HG03575 (cell line): ENCODE measurements around the gene RALB.

Source experiments
- ATAC-seq: cut with Tn5 transposase; IDR thresholded peaks from one replicate; pipeline ENCODE4 v1.9.1; 2021; ENCODE audit not compliant: unreplicated experiment, insufficient number of reproducible peaks, low FRiP score; ENCODE audit errors: extremely low read depth

The RALB gene

DNA sequence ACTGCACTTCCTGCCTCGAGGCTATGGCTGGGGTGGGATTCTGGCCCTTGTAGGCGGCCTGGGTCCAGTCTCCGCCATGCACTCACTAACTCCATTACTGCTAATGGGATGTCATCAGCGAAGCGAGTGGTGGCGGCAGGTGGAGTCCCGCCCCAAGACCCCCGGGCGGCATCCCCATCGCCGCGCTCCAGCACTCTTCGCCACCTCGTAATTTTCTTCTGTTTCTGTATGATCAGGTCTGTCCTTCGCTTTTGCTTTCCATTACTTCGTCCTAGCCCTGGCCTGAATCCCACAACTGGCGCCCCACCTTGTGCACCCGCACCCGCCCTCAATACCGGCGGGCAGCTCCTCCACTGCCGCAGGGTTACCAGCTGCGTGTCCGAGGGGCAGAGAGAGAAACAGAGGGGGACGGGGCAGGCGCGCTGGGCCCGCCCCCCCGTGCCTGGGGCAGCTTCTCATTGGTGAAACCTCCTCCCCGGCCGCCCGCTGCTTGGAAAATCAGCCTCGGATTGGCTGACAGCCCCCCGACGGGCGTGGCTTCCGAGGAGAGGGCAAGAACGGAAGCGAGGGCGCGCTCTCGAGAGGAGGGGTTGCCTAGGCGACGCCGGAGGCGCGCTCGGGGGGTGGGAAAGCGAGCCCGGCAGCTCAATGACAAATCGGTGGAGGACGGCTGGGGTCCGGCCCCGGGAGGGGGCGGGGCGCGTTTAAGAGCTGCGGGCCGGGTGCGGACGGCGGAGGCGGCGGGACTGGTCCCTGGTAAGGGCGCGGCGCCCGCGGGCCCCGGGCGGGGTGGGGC, at the start of gene RALB:
RALB (plus strand) TSS at position 628 of the 796 bp plus-strand sequence. CDS start 25,813 bp downstream, outside the sequence.
- ATAC-seq: peak; percentile 79

GRCh38 chr2:120203251-120204021, 49.2 kb upstream of the RALB start:
- no peak for ATAC-seq

DNA sequence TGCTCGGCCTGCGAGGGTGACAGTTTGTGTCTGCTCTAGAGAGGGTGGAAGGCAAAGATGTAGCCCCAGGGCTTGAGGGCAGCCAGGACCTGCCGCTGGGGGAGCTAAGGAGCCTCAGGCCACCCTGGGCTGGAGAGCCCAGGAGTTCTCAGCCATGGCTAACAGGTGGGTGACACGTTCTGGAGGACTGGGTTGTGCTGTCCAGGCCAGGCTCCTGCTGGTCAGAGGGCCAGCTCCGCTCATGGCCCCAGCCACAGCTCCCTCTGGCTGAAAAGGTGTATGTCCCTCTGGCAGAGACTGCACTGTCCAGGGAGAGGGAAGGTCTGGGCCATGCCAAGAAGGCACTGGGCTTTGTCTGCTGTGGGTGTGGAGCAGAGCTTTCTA, 48.6 kb upstream of the RALB start:
- ATAC-seq: no peak

GRCh38 chr2:120204417-120204816, 48.2 kb upstream of the RALB start:
- no peak for ATAC-seq

- ATAC-seq: no peak
Measured at GRCh38 chr2:120204945-120205670, 47.5 kb upstream of the RALB start.

- ATAC-seq: no peak
Measured at GRCh38 chr2:120206022-120206581, 46.5 kb upstream of the RALB start.

DNA sequence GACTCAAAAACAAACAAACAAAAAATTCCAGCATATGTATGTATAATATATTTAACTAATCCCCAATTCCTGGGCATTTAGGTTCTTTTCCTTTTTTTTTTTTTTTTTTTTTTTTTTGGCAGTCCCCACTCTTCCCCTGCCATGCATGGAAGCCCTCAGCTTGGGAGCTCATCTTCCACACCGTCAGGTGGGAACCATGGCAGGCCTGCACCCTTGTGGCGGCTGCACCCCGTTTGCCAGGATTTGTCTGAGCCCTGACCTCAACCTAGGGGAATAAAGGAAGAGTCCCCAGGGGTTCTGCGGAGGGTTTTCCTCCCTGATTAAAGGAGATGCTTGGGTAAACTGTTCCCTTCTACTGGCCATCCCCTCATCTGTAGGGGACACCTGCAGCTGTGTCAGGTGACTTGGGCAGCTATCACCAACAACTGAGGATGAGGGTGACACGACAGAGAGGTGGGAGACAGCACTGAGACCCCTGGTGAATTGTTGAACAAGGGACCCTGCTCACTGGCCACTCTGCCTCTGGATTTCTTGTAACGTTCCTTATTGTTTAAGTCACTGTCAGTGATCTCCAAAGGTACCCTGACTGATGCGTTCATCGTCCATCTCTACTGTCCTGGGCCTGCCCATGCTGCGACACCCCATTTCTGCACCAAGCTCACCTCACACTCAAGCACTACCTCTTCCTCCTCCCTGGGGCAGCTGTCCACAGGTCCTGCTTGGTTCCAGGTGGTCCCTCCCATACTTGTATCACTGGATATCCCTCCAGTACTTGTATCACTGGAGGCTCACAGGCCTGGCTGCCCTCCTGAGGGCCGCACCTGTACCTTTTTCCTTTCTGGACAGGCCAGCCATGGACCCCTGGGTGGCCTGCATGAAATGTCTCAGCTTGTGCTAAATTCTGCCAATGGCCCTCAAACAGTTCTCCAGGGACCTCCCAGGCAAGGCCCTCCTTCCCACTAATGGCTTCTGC, 44.0 kb upstream of the RALB start:
- ATAC-seq: no peak

- no peak for ATAC-seq
Measured at GRCh38 chr2:120209427-120210269, 43.0 kb upstream of the RALB start.

GRCh38 chr2:120210270-120210693, 42.4 kb upstream of the RALB start:
- ATAC-seq: no peak

GRCh38 chr2:120218181-120218580, 34.5 kb upstream of the RALB start:
- no peak for ATAC-seq

DNA sequence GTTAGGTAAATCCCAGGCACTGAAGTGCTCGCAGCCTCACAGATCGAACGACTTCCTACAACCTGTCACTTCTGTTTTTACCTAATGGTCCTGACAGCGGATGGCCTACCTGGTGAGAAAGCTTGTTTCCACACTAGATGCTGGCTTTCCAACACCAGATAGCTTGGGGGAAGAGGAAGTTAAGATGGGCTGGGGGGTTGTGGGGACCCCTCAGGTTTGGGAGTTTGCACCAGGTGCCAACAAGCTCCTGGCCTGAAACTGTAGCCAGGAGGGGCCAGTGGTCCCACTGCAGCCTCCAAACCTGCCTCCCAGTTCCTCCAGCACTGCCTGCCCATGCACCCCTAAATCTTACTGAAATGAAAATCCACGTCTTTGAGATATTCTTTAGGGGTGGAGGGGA, 33.4 kb upstream of the RALB start:
- no peak for ATAC-seq

DNA sequence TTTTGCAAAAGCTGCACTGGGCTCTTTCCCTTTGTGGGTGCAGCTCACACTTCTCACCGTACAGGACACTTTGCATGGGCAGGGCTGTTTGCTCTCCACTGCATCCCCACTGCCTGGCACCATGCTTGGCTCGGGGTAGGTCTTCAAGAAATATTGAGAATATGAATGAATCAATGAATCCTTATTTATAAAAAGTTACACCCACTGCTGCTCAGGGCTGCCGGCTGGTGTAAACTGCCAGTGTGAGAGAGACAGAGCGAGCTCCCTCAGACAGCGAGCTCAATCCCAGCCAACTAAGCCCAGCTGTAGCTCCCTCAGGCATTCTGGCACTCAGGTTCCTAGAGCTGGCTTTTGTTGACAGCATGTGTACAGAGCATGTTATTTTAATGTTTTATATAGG, 32.9 kb upstream of the RALB start:
- ATAC-seq: no peak

- no peak for ATAC-seq
Measured at GRCh38 chr2:120220756-120221155, 31.9 kb upstream of the RALB start.

- no peak for ATAC-seq
Measured at GRCh38 chr2:120221616-120222015, 31.0 kb upstream of the RALB start.

DNA sequence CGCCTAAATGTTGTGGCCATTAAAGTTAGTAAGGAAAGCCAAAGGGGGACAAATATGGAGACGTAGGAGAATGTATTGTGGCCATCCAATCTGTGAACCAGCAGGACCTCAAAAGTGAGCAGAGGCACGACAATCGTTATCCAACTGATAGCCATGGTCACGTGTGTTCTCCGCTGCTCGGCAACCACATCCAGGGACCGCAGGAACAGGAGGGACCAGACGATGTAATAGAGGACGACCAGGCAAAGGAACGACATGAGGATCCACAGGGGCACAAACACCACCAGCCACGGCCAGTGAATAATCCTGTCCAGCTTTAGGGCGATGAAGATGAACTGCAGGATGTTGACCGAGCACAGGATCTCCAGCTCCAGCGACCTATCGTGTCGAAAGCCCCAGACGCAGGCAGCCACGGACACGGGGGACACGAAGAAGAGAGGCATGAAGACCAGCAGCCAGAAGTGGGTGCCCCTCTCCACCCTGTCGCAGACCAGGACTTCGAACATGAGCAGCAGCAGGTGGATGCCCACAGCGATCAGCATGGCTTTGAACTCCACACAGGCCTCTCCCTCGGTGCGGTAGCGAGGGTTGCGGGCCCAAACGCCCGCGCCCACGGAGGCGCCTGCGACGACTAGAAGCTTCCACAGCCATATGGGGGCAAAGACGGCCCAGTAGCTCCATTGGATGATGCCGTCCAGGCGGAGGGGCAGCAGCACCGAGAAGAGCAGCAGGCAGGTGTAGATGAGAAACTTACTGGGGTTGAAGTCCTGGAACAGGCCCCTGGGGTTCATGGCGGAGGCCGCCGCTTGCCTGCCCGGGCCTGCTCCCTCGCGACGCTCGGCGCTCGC, 30.2 kb upstream of the RALB start:
- ATAC-seq: no peak

GRCh38 chr2:120223034-120223912, 29.4 kb upstream of the RALB start, which contains the start of gene TMEM185B:
Gene TMEM185B, minus strand, starts transcription at chr2:120223400. Its CDS starts 424 bp downstream, at chr2:120222976.
- ATAC-seq: peak; percentile 52
